GM12873 (cell line): ENCODE results near the gene LYST.

Source experiments
- TF ChIP-seq, protein P1 (sequence below): IDR thresholded peaks from 2 replicates; pipeline ENCODE4 v1.5.1; 2012; ENCODE audit warnings: low read depth, mild to moderate bottlenecking, moderate library complexity, low read length, control low read depth; ENCODE audit not compliant: insufficient read depth; ENCODE audit errors: missing control alignments

The LYST gene

DNA sequence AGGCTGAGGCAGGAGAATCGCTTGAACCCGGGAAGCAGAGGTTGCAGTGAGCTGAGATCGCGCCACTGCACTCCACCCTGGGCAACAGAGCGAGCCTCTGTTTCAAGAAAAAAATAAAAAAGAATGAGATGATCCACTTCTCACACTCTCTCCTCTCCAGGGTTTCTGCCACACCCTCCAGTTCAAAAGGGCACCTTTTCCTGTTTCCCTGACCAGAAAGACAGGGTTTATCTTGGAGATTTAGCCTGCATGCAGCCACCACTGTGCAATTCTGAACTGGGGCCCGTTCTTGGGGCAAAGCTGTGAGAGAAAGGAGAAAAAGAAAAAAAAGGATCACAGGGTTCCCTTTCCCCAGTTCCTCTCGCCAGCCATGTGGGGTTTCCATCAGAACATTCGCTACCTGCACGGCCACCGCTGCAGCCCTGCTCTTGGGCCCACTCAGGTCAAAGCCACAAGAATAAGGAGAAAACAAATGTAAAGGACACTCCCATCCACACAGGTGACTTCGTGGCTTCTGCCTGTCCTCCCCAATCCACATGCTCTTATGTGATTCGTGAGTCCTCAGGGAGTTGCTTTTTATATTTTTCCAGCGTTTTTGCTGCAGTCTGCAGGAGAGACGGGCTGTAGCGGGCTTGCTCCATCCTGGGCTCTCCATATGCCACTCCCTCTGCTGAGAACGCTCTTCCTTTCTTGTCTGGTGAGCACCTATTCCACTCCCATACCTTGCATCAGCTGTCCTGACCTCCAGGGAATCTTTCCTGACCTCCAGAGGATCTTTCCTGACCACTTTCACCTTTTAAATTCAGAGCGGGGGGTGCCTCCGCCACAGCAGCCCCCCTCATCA is 243.5 kb downstream of the LYST start:
- TF ChIP-seq, protein P1, sequence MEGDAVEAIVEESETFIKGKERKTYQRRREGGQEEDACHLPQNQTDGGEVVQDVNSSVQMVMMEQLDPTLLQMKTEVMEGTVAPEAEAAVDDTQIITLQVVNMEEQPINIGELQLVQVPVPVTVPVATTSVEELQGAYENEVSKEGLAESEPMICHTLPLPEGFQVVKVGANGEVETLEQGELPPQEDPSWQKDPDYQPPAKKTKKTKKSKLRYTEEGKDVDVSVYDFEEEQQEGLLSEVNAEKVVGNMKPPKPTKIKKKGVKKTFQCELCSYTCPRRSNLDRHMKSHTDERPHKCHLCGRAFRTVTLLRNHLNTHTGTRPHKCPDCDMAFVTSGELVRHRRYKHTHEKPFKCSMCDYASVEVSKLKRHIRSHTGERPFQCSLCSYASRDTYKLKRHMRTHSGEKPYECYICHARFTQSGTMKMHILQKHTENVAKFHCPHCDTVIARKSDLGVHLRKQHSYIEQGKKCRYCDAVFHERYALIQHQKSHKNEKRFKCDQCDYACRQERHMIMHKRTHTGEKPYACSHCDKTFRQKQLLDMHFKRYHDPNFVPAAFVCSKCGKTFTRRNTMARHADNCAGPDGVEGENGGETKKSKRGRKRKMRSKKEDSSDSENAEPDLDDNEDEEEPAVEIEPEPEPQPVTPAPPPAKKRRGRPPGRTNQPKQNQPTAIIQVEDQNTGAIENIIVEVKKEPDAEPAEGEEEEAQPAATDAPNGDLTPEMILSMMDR: no peak

DNA sequence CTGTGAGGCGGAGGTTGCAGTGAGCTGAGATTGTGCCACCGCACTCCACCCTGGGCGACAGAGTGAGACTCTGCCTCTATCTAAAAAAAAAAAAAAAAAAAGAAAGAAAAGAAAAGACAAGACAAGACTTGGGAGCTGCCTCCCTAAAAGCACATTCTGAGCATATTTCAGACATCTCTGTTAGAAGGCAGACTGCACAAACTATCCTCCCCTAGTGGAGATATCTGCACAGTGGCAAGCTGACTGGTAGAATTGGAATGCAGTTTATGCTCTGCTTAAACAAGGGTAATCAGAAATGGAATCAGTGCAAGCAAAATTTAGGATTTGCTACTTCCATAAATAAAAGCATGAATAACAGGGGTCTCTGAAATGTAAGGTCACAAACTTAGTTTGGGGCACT is 248.9 kb downstream of the LYST start:
- TF ChIP-seq, protein P1: peak; percentile 22

DNA sequence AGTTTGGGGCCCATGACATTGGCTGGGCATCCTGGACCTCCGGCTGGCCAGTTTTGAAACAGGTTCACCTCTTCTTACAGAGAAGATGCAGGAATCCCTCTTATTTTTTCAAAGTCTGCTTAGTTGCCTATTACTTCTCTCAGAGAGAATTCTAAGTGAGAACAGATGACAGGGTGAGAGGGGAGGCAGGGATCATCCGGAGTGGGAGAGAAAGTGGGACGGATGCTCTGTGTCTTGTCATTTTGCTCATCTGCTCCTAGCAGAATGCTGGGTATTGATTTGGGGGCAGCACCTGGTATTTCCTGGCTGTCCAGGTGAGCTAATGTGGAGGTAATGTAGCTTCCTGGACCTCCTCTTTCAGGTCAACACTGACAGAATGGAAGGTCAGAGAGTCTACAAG is 249.6 kb downstream of the LYST start:
- TF ChIP-seq, protein P1: no peak

DNA sequence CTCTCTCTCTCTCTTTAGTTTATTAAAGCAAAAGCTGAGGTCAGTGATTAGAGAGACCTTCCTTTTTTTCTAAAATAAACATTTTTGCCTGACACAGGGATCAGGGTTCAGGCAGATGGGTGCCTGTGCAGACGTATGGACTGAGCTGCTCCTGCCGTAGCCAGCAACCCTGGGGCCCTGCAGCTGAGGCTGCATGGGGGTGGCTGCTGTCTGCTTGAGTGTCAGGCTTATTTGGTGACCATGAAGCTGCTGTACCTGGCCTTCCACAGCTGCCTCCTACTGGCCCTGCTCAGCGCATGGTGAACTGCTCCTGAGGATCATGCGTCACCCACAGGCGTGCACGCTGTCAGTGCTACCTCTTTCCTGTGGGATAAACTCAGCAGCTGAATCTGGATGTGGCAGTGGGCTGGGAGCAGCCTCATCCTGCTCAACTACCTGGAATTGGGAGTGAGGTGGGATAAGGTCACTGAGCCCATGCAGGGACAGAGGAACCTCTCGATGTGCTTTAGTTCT is 252.2 kb downstream of the LYST start:
- TF ChIP-seq, protein P1: no peak

DNA sequence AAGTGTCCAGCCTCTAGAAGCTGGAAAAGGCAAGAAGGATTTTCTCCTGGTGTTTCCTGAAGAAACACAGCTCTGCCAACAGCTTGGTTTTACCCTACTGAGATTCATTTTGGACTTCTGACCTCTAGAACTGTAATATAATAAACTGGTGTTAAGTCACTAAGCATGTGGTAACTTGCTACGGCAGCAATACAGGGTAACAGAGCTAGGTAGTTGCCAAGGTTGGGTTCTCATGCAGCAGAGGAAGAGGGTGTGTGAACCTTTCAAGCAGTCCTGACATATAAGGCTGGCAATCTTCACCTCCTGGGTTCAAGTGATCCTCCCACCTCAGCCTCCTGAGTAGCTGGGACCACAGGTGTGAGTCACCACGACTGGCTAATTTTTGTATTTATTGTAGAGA is 253.1 kb downstream of the LYST start:
- TF ChIP-seq, protein P1: no peak

DNA sequence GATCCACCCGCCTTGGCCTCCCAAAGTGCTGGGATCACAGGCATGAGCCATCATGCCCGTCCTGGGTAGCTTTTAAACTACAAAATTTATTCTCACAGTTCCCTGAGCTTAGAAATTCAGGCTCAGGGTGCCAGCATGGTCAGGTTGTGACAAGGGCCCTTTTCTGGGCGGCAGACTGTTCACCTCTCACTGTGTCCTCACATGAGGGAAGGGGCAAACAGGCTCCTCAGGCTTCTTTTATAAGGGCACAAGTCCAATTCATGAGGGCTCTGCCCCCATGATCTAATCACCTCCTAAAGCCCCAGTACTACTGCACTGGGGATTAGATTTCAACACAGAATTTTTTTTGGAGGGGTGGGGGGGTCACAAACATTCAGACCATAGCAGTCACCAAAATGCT is 253.9 kb downstream of the LYST start:
- TF ChIP-seq, protein P1: no peak
